ENCODE results near the gene HOXC11. TPM values are rescaled to one million over a fixed set of nuclear protein-coding genes. Genes with fewer than 3 reads are reported as not detected.

The HOXC11 gene
- polyA plus RNA-seq, 4 donors = 1.6 to 3.9 (median 3.3) TPM

- DNase-seq (ENCODE audit: low read depth in 4 of 4, low spot score in 3 of 4) = no peak
These were observed 33.8 kb downstream of the HOXC11 start for GRCh38 chr12:54006559-54007220.

- no peak for DNase-seq (ENCODE audit: low read depth in 4 of 4, low spot score in 3 of 4)
These were observed 34.8 kb downstream of the HOXC11 start for GRCh38 chr12:54007538-54008259.

GRCh38 chr12:54008260-54008552 is 35.3 kb downstream of the HOXC11 start:
- DNase-seq (ENCODE audit: low read depth in 4 of 4, low spot score in 3 of 4) = no peak

- DNase-seq (ENCODE audit: low read depth in 4 of 4, low spot score in 3 of 4) = no peak
These were observed 36.5 kb downstream of the HOXC11 start for GRCh38 chr12:54009171-54010052.

- DNase-seq (ENCODE audit: low read depth in 4 of 4, low spot score in 3 of 4) = no peak
These were observed 37.4 kb downstream of the HOXC11 start for GRCh38 chr12:54010053-54010971.

GRCh38 chr12:54010972-54011664 is 38.2 kb downstream of the HOXC11 start:
- no peak for DNase-seq (ENCODE audit: low read depth in 4 of 4, low spot score in 3 of 4)

- DNase-seq (ENCODE audit: low read depth in 4 of 4, low spot score in 3 of 4) = no peak
These were observed 39.0 kb downstream of the HOXC11 start for GRCh38 chr12:54011665-54012532.

GRCh38 chr12:54012631-54013409 is 39.9 kb downstream of the HOXC11 start:
- no peak for DNase-seq (ENCODE audit: low read depth in 4 of 4, low spot score in 3 of 4)

GRCh38 chr12:54014377-54015017 is 41.6 kb downstream of the HOXC11 start:
- no peak for DNase-seq (ENCODE audit: low read depth in 4 of 4, low spot score in 3 of 4)

- DNase-seq (ENCODE audit: low read depth in 4 of 4, low spot score in 3 of 4) = no peak
These were observed 42.3 kb downstream of the HOXC11 start for GRCh38 chr12:54015018-54015931.

GRCh38 chr12:54016051-54016450 is 43.1 kb downstream of the HOXC11 start:
- no peak for DNase-seq (ENCODE audit: low read depth in 4 of 4, low spot score in 3 of 4)

- peak in 1 of 4 donors; percentile 91 for DNase-seq (ENCODE audit: low read depth in 4 of 4, low spot score in 3 of 4)
These were observed 43.6 kb downstream of the HOXC11 start for GRCh38 chr12:54016478-54016964.

GRCh38 chr12:54017027-54017788 is 44.3 kb downstream of the HOXC11 start:
- DNase-seq (ENCODE audit: low read depth in 4 of 4, low spot score in 3 of 4) = no peak

GRCh38 chr12:54017878-54018467 is 45.0 kb downstream of the HOXC11 start:
- DNase-seq (ENCODE audit: low read depth in 4 of 4, low spot score in 3 of 4) = peak in 1 of 4 donors; percentile 79

- no peak for DNase-seq (ENCODE audit: low read depth in 4 of 4, low spot score in 3 of 4)
These were observed 45.6 kb downstream of the HOXC11 start for GRCh38 chr12:54018468-54018984.
